Effector memory CD8-positive, alpha-beta T cell (primary cell): ENCODE data around the gene TSTD2.

Source experiments
- ATAC-seq: fragments of 150-1000 bp; cut with Tn5 transposase; replicated peaks from 2 replicates; pipeline ENCODE4 v1.10.0; 2021; ENCODE audit warnings: mild to moderate bottlenecking, moderate library complexity
- DNase-seq, 3 experiments: peaks; one replicate each; pipeline ENCODE4 v3.0.0; 2021
- H3K27ac Mint-ChIP-seq, 2 donors: one replicate each; pipeline ENCODE4 v1.8.0; 2022; ENCODE audit warnings: mild to moderate bottlenecking in 2 of 2, mixed read lengths in 2 of 2, moderate library complexity in 2 of 2
- H3K27me3 Mint-ChIP-seq, 2 donors: one replicate each; pipeline ENCODE4 v1.8.0; 2022; ENCODE audit warnings: mixed read lengths in 2 of 2
- H3K36me3 Mint-ChIP-seq: one replicate; pipeline ENCODE4 v1.8.0; 2022; ENCODE audit warnings: mild to moderate bottlenecking, moderate library complexity, mixed read lengths; ENCODE audit not compliant: insufficient read depth
- H3K4me1 Mint-ChIP-seq, 2 donors: one replicate each; pipeline ENCODE4 v1.8.0; 2022; ENCODE audit warnings: low read depth in 2 of 2, mixed read lengths in 2 of 2
- H3K4me3 Mint-ChIP-seq, 2 donors: one replicate each; pipeline ENCODE4 v1.8.0; 2022; ENCODE audit warnings: mild to moderate bottlenecking in 2 of 2, mixed read lengths in 2 of 2, moderate library complexity in 2 of 2
- H3K9me3 Mint-ChIP-seq, 2 donors: one replicate each; pipeline ENCODE4 v1.8.0; 2022; ENCODE audit warnings: mixed read lengths in 2 of 2

Gene TSTD2

DNA sequence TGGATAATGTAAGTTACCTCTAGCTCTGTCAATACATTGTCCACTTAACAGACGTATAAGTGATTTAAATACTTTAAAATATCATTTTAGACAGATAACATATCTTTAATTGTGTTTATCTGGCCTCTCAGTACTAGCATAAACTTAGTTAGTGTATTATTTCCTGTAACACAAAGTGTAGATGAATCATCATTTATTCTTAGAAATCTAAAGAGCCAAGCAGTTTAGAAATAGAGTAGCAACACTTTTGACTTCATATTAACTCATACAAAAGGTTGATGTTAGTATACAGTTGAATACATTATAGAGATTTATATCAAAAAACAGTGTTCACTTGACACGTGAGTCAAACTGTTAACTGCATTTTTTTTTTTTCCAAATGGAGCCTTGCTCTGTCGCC lies 18.5 kb upstream of the TSTD2 start:
- Mint-ChIP-seq H3K4me1 (no peaks in the 10 kb centered on the region), H3K9me3 (no peaks in the 10 kb centered on the region), H3K4me3 (no peak overlapping the region), H3K27me3 (no peaks in the 10 kb centered on the region), H3K27ac (no peak overlapping the region), H3K36me3 (peaks cover 94% of the 10 kb centered on the region)
- no peak for ATAC-seq
- no peak for DNase-seq

DNA sequence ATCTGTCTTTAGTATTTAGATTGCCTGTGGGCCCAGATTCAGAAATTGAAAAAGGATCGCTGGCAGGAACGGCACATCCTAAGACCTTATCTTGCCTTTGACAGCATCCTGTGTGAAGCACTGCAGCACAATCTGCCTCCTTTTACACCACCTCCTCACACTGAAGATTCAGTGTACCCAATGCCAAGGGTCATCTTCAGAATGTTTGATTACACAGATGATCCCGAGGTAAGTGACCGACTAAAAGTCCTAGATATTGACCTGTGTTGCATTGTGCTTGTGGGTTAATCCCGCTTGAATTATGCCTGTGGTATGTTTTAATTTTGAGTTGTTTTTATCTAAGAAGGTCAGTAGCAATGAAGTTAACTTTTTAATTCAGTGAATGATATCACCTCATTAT lies 14.8 kb upstream of the TSTD2 start:
- H3K4me1 Mint-ChIP-seq: peaks cover 1 to 9% of the 10 kb centered on the region in 2 donors
- ATAC-seq: no peak
- H3K36me3 Mint-ChIP-seq: peaks cover 75% of the 10 kb centered on the region

GRCh38 chr9:97645720-97646119 lies 12.6 kb upstream of the TSTD2 start:
- ATAC-seq (no peak), DNase-seq (no peak)
- H3K4me3 Mint-ChIP-seq: no peak overlapping the region
- peaks cover 64% of the 10 kb centered on the region for H3K36me3 Mint-ChIP-seq
- no peaks in the 10 kb centered on the region for H3K9me3 Mint-ChIP-seq
- no peaks in the 10 kb centered on the region for H3K27me3 Mint-ChIP-seq
- H3K27ac Mint-ChIP-seq: peak overlapping the region in 1 of 2 donors; percentile 35
- H3K4me1 Mint-ChIP-seq: peaks cover 1 to 10% of the 10 kb centered on the region in 2 donors

More for the DNA sequence above, 14.8 kb upstream of the TSTD2 start:
- no peak for DNase-seq
- Mint-ChIP-seq H3K9me3 (no peaks in the 10 kb centered on the region), H3K4me3 (no peak overlapping the region), H3K27me3 (no peaks in the 10 kb centered on the region), H3K27ac (no peak overlapping the region)

GRCh38 chr9:97640325-97640724 lies 7.2 kb upstream of the TSTD2 start:
- ATAC-seq: no peak
- H3K4me3 Mint-ChIP-seq: no peak overlapping the region
- peaks cover 20% of the 10 kb centered on the region for H3K36me3 Mint-ChIP-seq
- H3K27me3 Mint-ChIP-seq: no peaks in the 10 kb centered on the region
- no peaks in the 10 kb centered on the region for H3K9me3 Mint-ChIP-seq
- DNase-seq: no peak
- peaks cover 24 to 47% of the 10 kb centered on the region in 2 donors for H3K4me1 Mint-ChIP-seq
- peak overlapping the region in 1 of 2 donors; percentile 31 for H3K27ac Mint-ChIP-seq

DNA sequence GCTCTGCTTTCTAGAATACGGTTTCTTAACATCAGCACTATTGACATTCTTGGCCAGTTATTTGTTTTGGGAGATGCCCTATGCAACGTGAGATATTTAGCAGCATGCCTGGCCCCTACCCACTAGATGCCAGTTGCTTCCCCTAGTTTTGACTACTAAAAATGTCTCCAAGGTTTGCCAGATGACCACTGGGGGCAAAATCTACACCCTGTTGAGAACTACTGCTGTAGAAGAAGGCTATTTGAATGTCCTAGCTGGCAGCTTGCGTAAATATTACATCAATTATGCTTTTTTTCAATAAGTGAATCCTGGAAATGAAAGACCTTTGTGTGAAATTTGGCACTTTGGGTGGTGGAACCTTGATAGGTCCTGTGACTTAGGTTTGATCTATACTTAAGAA lies 5.5 kb upstream of the TSTD2 start:
- Mint-ChIP-seq H3K4me1 (peaks cover 34 to 54% of the 10 kb centered on the region in 2 donors), H3K27me3 (no peaks in the 10 kb centered on the region), H3K27ac (peak overlapping the region in 1 of 2 donors; percentile 68), H3K36me3 (peaks cover 22% of the 10 kb centered on the region), H3K9me3 (no peaks in the 10 kb centered on the region), H3K4me3 (no peak overlapping the region)
- DNase-seq (no peak), ATAC-seq (no peak)

DNA sequence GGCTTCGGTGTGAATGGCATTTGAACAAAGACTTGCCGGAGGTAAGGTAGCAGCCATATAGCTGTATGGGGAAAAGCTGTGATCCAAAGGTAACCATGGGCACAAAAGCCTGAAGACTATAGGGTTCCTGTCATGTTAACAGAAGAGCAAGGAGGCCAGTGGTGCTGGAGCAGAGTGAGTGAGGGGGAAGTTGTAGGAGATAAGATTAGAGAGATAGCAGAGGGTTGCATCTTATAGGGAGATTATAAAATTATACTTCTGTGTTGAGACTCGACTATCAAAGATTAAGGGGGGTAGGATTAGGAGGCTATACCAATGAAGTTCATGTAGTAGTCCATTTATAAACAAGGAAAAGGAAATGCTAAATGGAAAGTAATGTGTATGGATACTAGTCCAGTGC lies 3.7 kb upstream of the TSTD2 start:
- Mint-ChIP-seq H3K9me3 (no peaks in the 10 kb centered on the region), H3K27ac (peak overlapping the region; percentile 9 to 45)

GRCh38 chr9:97635026-97635425 lies 1.9 kb upstream of the TSTD2 start:
- H3K4me3 Mint-ChIP-seq: peak overlapping the region; percentile 88 to 92
- peaks cover 40 to 61% of the 10 kb centered on the region in 2 donors for H3K4me1 Mint-ChIP-seq
- DNase-seq (no peak), ATAC-seq (no peak)
- H3K36me3 Mint-ChIP-seq: peaks cover 30% of the 10 kb centered on the region
- no peaks in the 10 kb centered on the region for H3K27me3 Mint-ChIP-seq
- H3K27ac Mint-ChIP-seq: peak overlapping the region; percentile 98 to 99
- H3K9me3 Mint-ChIP-seq: no peaks in the 10 kb centered on the region

More for the DNA sequence above, 3.7 kb upstream of the TSTD2 start:
- DNase-seq: no peak
- ATAC-seq: no peak
- Mint-ChIP-seq H3K27me3 (no peaks in the 10 kb centered on the region), H3K36me3 (peaks cover 34% of the 10 kb centered on the region), H3K4me3 (peak overlapping the region in 1 of 2 donors; percentile 47), H3K4me1 (peaks cover 41 to 60% of the 10 kb centered on the region in 2 donors)

DNA sequence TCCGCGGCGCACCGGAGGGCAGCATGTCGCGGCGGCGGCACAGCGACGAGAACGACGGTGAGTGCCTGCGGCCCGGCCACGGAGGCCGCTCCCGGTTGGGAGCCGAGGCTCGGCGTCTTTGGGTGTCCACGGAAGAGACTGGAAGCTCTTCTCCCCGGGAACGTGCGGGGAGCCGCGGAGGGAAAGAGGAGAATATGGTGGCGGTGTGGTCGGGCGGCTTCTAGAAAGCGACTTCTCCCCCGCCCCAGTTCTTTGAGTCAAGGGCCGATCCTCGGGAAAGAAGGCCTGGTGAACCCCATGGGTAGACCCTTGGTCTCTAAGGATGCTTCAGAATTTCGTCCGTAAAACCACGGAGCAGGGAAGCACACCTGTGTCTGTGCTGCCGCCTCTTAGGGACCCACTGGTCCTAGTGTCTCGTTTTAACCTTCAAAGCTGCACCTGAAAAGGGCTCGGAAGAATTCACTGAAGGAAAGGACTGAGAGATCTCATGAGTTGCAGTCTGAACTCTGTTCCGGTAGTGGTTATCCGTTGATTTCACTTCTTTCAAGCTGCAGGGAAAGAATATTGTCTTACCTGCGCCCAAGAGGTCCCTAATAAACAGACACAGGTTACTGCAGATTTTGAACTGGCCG lies 807 bp upstream of the TSTD2 start:
- ATAC-seq (no peak), DNase-seq (peak in 1 of 3 experiments; percentile 5)
- Mint-ChIP-seq H3K27ac (peak overlapping the region; percentile 98 to 99), H3K27me3 (no peaks in the 10 kb centered on the region), H3K4me1 (peaks cover 37 to 60% of the 10 kb centered on the region in 2 donors), H3K36me3 (peaks cover 29% of the 10 kb centered on the region), H3K9me3 (no peaks in the 10 kb centered on the region), H3K4me3 (peak overlapping the region; percentile 88 to 92)

GRCh38 chr9:97632248-97632984 lies 752 bp downstream of the TSTD2 start:
- ATAC-seq (peak; percentile 1), DNase-seq (no peak)
- no peaks in the 10 kb centered on the region for H3K9me3 Mint-ChIP-seq
- no peaks in the 10 kb centered on the region for H3K27me3 Mint-ChIP-seq
- peaks cover 30 to 47% of the 10 kb centered on the region in 2 donors for H3K4me1 Mint-ChIP-seq
- peak overlapping the region; percentile 88 to 92 for H3K4me3 Mint-ChIP-seq
- peak overlapping the region; percentile 98 to 99 for H3K27ac Mint-ChIP-seq
- peaks cover 26% of the 10 kb centered on the region for H3K36me3 Mint-ChIP-seq

GRCh38 chr9:97630591-97630990 lies 2.6 kb downstream of the TSTD2 start:
- Mint-ChIP-seq H3K4me1 (peaks cover 22 to 34% of the 10 kb centered on the region in 2 donors), H3K9me3 (no peaks in the 10 kb centered on the region), H3K4me3 (no peak overlapping the region), H3K36me3 (peaks cover 24% of the 10 kb centered on the region), H3K27me3 (no peaks in the 10 kb centered on the region), H3K27ac (no peak overlapping the region)
- DNase-seq: no peak
- ATAC-seq: no peak

- ATAC-seq: no peak
Measured at GRCh38 chr9:97629156-97629555, 4.0 kb downstream of the TSTD2 start.

GRCh38 chr9:97628668-97629067 lies 4.5 kb downstream of the TSTD2 start:
- peaks cover 9 to 19% of the 10 kb centered on the region in 2 donors for H3K4me1 Mint-ChIP-seq
- H3K27ac Mint-ChIP-seq: no peak overlapping the region
- ATAC-seq (no peak), DNase-seq (no peak)
- no peak overlapping the region for H3K4me3 Mint-ChIP-seq
- H3K27me3 Mint-ChIP-seq: no peaks in the 10 kb centered on the region
- H3K36me3 Mint-ChIP-seq: peaks cover 16% of the 10 kb centered on the region
- no peaks in the 10 kb centered on the region for H3K9me3 Mint-ChIP-seq

More at GRCh38 chr9:97629156-97629555, 4.0 kb downstream of the TSTD2 start:
- peaks cover 20% of the 10 kb centered on the region for H3K36me3 Mint-ChIP-seq
- DNase-seq: no peak
- no peaks in the 10 kb centered on the region for H3K27me3 Mint-ChIP-seq
- H3K27ac Mint-ChIP-seq: no peak overlapping the region
- H3K4me1 Mint-ChIP-seq: peaks cover 11 to 22% of the 10 kb centered on the region in 2 donors
- no peak overlapping the region for H3K4me3 Mint-ChIP-seq
- H3K9me3 Mint-ChIP-seq: no peaks in the 10 kb centered on the region

- ATAC-seq (no peak), DNase-seq (no peak)
- H3K4me1 Mint-ChIP-seq: peaks cover 9 to 18% of the 10 kb centered on the region in 2 donors
- H3K4me3 Mint-ChIP-seq: no peak overlapping the region
- no peaks in the 10 kb centered on the region for H3K27me3 Mint-ChIP-seq
- H3K9me3 Mint-ChIP-seq: no peaks in the 10 kb centered on the region
- peaks cover 7% of the 10 kb centered on the region for H3K36me3 Mint-ChIP-seq
- no peak overlapping the region for H3K27ac Mint-ChIP-seq
Measured at GRCh38 chr9:97627624-97628023, 5.5 kb downstream of the TSTD2 start.

- ATAC-seq (no peak), DNase-seq (no peak)
- no peak overlapping the region for H3K4me3 Mint-ChIP-seq
- no peaks in the 10 kb centered on the region for H3K27me3 Mint-ChIP-seq
- H3K36me3 Mint-ChIP-seq: peaks cover 5% of the 10 kb centered on the region
- H3K27ac Mint-ChIP-seq: no peak overlapping the region
- no peaks in the 10 kb centered on the region for H3K9me3 Mint-ChIP-seq
- peaks cover 0 to 9% of the 10 kb centered on the region in 2 donors for H3K4me1 Mint-ChIP-seq
Measured at GRCh38 chr9:97625620-97626019, 7.5 kb downstream of the TSTD2 start.
